ENCODE results near the gene REC8. TPM values are rescaled to one million over a fixed set of nuclear protein-coding genes. Genes with fewer than 3 reads are reported as not detected.

The REC8 gene
- total and polyA plus RNA-seq, 2 of the 4 experiments (the other 2 are of a cell fraction): 0.36 to 3.5 TPM

GRCh38 chr14:24150567-24150966 lies 21.3 kb upstream of the REC8 start:
- no peak overlapping the region for H3K14ac ChIP-seq (replicated peaks; ENCODE audit: low read depth, low read length)
- no peak for ATAC-seq (ENCODE audit: low read depth)
- intact Hi-C loops (cut with micrococcal nuclease) (no loop called here), dilution Hi-C loops (cut with HindIII; ENCODE audit: low sequenced_read_pairs, unreplicated experiment) (no loop called here), in situ Hi-C loops (cut with MboI; ENCODE audit: low sequenced_read_pairs) (no loop called here)
- TF ChIP-seq NFE2L2 (IDR thresholded peaks at IDR 0.05; ENCODE audit: low read depth, low read length): no peak
- TF ChIP-seq CEBPB (IDR thresholded peaks at IDR 0.05; ENCODE audit: low read depth, low read length): no peak
- TF ChIP-seq MAZ (IDR thresholded peaks at IDR 0.05; ENCODE audit: borderline replicate concordance, low read depth, low read length): no peak
- no peak for TF ChIP-seq RAD21 (IDR thresholded peaks at IDR 0.05; ENCODE audit: low read length)
- TF ChIP-seq, protein P1, sequence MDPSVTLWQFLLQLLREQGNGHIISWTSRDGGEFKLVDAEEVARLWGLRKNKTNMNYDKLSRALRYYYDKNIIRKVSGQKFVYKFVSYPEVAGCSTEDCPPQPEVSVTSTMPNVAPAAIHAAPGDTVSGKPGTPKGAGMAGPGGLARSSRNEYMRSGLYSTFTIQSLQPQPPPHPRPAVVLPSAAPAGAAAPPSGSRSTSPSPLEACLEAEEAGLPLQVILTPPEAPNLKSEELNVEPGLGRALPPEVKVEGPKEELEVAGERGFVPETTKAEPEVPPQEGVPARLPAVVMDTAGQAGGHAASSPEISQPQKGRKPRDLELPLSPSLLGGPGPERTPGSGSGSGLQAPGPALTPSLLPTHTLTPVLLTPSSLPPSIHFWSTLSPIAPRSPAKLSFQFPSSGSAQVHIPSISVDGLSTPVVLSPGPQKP (IDR thresholded peaks at IDR 0.05; ENCODE audit: borderline replicate concordance, low read depth, low read length): no peak
- TF ChIP-seq BHLHE40 (IDR thresholded peaks at IDR 0.05; ENCODE audit: low read depth, low read length): no peak
- no peak for TF ChIP-seq MXI1 (IDR thresholded peaks at IDR 0.05; ENCODE audit: borderline replicate concordance, low read depth, low read length)
- no peak for TF ChIP-seq RFX5 (IDR thresholded peaks at IDR 0.05; ENCODE audit: low read depth, low read length)
- TF ChIP-seq, protein P2, sequence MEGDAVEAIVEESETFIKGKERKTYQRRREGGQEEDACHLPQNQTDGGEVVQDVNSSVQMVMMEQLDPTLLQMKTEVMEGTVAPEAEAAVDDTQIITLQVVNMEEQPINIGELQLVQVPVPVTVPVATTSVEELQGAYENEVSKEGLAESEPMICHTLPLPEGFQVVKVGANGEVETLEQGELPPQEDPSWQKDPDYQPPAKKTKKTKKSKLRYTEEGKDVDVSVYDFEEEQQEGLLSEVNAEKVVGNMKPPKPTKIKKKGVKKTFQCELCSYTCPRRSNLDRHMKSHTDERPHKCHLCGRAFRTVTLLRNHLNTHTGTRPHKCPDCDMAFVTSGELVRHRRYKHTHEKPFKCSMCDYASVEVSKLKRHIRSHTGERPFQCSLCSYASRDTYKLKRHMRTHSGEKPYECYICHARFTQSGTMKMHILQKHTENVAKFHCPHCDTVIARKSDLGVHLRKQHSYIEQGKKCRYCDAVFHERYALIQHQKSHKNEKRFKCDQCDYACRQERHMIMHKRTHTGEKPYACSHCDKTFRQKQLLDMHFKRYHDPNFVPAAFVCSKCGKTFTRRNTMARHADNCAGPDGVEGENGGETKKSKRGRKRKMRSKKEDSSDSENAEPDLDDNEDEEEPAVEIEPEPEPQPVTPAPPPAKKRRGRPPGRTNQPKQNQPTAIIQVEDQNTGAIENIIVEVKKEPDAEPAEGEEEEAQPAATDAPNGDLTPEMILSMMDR (conservative IDR thresholded peaks at IDR 0.05; ENCODE audit: low read depth, low read length): no peak
- no peak for TF ChIP-seq CHD1 (IDR thresholded peaks at IDR 0.05; ENCODE audit: low read depth, low read length)
- no peak for TF ChIP-seq MAFK (IDR thresholded peaks at IDR 0.05; ENCODE audit: low read depth, low read length)
- TF ChIP-seq RCOR1 (IDR thresholded peaks at IDR 0.05; ENCODE audit: insufficient replicate concordance, low read length): no peak
- no peak overlapping the region for H3K27ac ChIP-seq (ENCODE audit: insufficient read depth, low read length)
- H4K5ac ChIP-seq (ENCODE audit: low read depth, low read length): no peak overlapping the region
- no peak overlapping the region for H2BK20ac ChIP-seq (ENCODE audit: low read depth, low read length)
- H2BK5ac ChIP-seq (ENCODE audit: low read depth, low read length, poor library complexity, severe bottlenecking): no peak overlapping the region
- H3K4me1 ChIP-seq (ENCODE audit: control insufficient read depth, insufficient read depth, low read length): peaks cover 5% of the 10 kb centered on the region
- H4K20me1 ChIP-seq (ENCODE audit: insufficient read depth, low read length): peaks cover 10% of the 10 kb centered on the region
- H3K9me3 ChIP-seq (ENCODE audit: control insufficient read depth, insufficient read depth, low read length): no peaks in the 10 kb centered on the region
- H3K9ac ChIP-seq (ENCODE audit: low read depth, low read length): no peak overlapping the region
- no peak for DNase-seq
- peaks cover 48% of the 10 kb centered on the region for H3K36me3 ChIP-seq (ENCODE audit: control insufficient read depth, insufficient read depth, low read length)
- H3K4ac ChIP-seq (ENCODE audit: low read depth, low read length): no peak overlapping the region
- POLR2A ChIA-PET (ENCODE audit: unreplicated experiment): no interaction called here
- H3K4me3 ChIP-seq (ENCODE audit: insufficient read depth, low read depth, low read length): no peak overlapping the region
- H2AK5ac ChIP-seq (ENCODE audit: low read depth, low read length): no peak overlapping the region
- H3K56ac ChIP-seq (ENCODE audit: extremely low read depth, insufficient read depth, low read length): no peak overlapping the region
- WGBS, 2 experiments (ENCODE audit: extremely low coverage in 2 of 2, insufficient read length in 1 of 2): 100% methylated on average over 5 of the region's 9 CpGs; no CpG with 5 or more reads in 1 of the 2 experiments
- no peak overlapping the region for H2BK15ac ChIP-seq (ENCODE audit: low read depth, low read length)
- H3K27me3 ChIP-seq (ENCODE audit: control insufficient read depth, insufficient read depth, low read length): no peaks in the 10 kb centered on the region
- H3K79me1 ChIP-seq (ENCODE audit: low read depth in 1 of 2, low read length in 2 of 2): peaks cover 23 to 48% of the 10 kb centered on the region in 2 experiments
- no TSS peak for BruUV-seq (replicated peaks)
- CTCF ChIA-PET: interaction anchor here (4.3 kb wide), 1 partner anchor 10 kb away, joined by 14 read pairs; the partner anchor contains the start of gene IRF9
- no peak overlapping the region for H3K4me2 ChIP-seq (ENCODE audit: low read depth, low read length)
- H4K8ac ChIP-seq (ENCODE audit: low read depth in 2 of 2, low read length in 2 of 2): no peak overlapping the region
- H3K9me1 ChIP-seq (ENCODE audit: insufficient read depth, low read length): no peaks in the 10 kb centered on the region
- no peak overlapping the region for H2AK9ac ChIP-seq (replicated peaks; ENCODE audit: low read depth, low read length, poor library complexity)
- no peak overlapping the region for H3K18ac ChIP-seq (ENCODE audit: low read depth, low read length)
- H3K23ac ChIP-seq (ENCODE audit: low read depth, low read length): no peak overlapping the region
- no peak overlapping the region for H4K91ac ChIP-seq (ENCODE audit: insufficient read depth, low read depth, low read length)
- H2BK120ac ChIP-seq (ENCODE audit: low read depth, low read length): no peak overlapping the region
- H2AFZ ChIP-seq (replicated peaks; ENCODE audit: low read length, poor library complexity): no peak overlapping the region
